K562 (cell line): Measurements from ENCODE around the gene MAP2K7. TPM values are rescaled to one million over a fixed set of nuclear protein-coding genes. Genes with fewer than 3 reads are reported as not detected.

ENCODE experiments used
- ATAC-seq: fragments of 200-7000 bp; cut with Tn5 transposase; 3 replicates; pipeline ENCODE4 v1.9.1; 2020; ENCODE audit warnings: moderate library complexity
- BruUV-seq: library from RNA; stranded (reverse); fragments of 400-500 nt; replicated peaks from 2 replicates; lab custom pipeline; 2021; lab: Mats Ljungman, UMichigan
- CTCF ChIA-PET: fragments of 300-600 bp; formaldehyde crosslinking; extraction: SDS; loops from one replicate; lab custom pipeline; 2021; ENCODE audit warnings: low intra/inter-chr PET ratio; lab: Yijun Ruan, JAX
- POLR2A ChIA-PET: fragments of 300-600, 350-650 bp; sonication (Branson Sonifier 250); formaldehyde crosslinking; extraction: SDS; loops from one replicate; lab custom pipeline; 2021; ENCODE audit warnings: antibody characterized with exemption, inconsistent platforms; lab: Yijun Ruan, JAX
- DNase-seq, 4 experiments: peaks; one replicate each; pipeline versions ENCODE4 v3.0.0 to v3.0.0-alpha.2; 2011 to 2018; ENCODE audit warnings: low spot score in 3 of 4, mixed read lengths in 3 of 4; ENCODE audit errors: extremely low read depth in 1 of 4
- FAIRE-seq: peaks from 2 replicates; lab custom pipeline; 2011; peaks lifted over from hg19 to GRCh38; lab: Jason Lieb, UNC
- H2AFZ ChIP-seq: 2 replicates; pipeline ENCODE4 v1.6.0; 2011; ENCODE audit warnings: low read depth, low read length, control low read depth, inconsistent platforms
- H3K27ac ChIP-seq: fragments of 200-600 bp; 3 replicates; pipeline ENCODE4 v1.8.0; 2011; ENCODE audit warnings: low read depth, mild to moderate bottlenecking, control low read depth, inconsistent platforms, low read length, moderate library complexity, mixed read lengths; ENCODE audit errors: extremely low read depth
- H3K27me3 ChIP-seq, 2 experiments: fragments of 300-600 bp in 1 of 2; 2 replicates in 1 of 2; 3 replicates in 1 of 2; pipeline versions ENCODE4 v1.6.0 to v1.8.0; 2011; ENCODE audit warnings: inconsistent platforms in 2 of 2, low read length in 2 of 2, mild to moderate bottlenecking in 1 of 2, mixed read lengths in 1 of 2, moderate library complexity in 1 of 2; ENCODE audit not compliant: control insufficient read depth in 2 of 2, insufficient read depth in 2 of 2
- H3K36me3 ChIP-seq: fragments of 300-600 bp; 3 replicates; pipeline ENCODE4 v1.8.0; 2011; ENCODE audit warnings: mild to moderate bottlenecking, low read length, inconsistent platforms; ENCODE audit not compliant: control insufficient read depth, insufficient read depth
- H3K4me1 ChIP-seq, 2 experiments: fragments of 200-600 bp in 1 of 2; replicated peaks in 1 of 2; 2 replicates in 1 of 2; 3 replicates in 1 of 2; pipeline versions ENCODE4 v1.5.1 to v1.8.0; 2011; ENCODE audit warnings: inconsistent platforms in 2 of 2, low read length in 2 of 2, mild to moderate bottlenecking in 1 of 2, mixed read lengths in 1 of 2, moderate library complexity in 1 of 2; ENCODE audit not compliant: control insufficient read depth in 2 of 2, insufficient read depth in 2 of 2
- H3K4me2 ChIP-seq: 2 replicates; pipeline ENCODE4 v1.6.1; 2011; ENCODE audit warnings: low read length, control low read depth, inconsistent platforms, mixed read lengths; ENCODE audit not compliant: insufficient read depth
- H3K4me3 ChIP-seq: fragments of 200-600 bp; sonication (generic), shearing (Covaris generic); 2 replicates; pipeline ENCODE4 v1.5.1; 2016; ENCODE audit warnings: control low read depth, inconsistent platforms
- H3K79me2 ChIP-seq: fragments of 200-600 bp; 3 replicates; pipeline ENCODE4 v1.8.0; 2011; ENCODE audit warnings: low read length, inconsistent platforms; ENCODE audit not compliant: control insufficient read depth, insufficient read depth
- H3K9ac ChIP-seq, 2 experiments: 2 replicates each; pipeline versions ENCODE4 v1.6.0 to v1.6.1; 2011; ENCODE audit warnings: low read depth in 2 of 2, low read length in 2 of 2, control low read depth in 1 of 2, inconsistent platforms in 1 of 2, mild to moderate bottlenecking in 1 of 2, mixed read lengths in 1 of 2; ENCODE audit not compliant: insufficient read depth in 1 of 2
- H3K9me1 ChIP-seq: one replicate; pipeline ENCODE4 v1.6.0; 2011; ENCODE audit warnings: inconsistent platforms, mild to moderate bottlenecking, low read length, moderate library complexity; ENCODE audit not compliant: control insufficient read depth, insufficient read depth
- H3K9me3 ChIP-seq: replicated peaks from 2 replicates; pipeline ENCODE4 v1.5.1; 2011; ENCODE audit warnings: low read depth, low read length, inconsistent platforms; ENCODE audit not compliant: control insufficient read depth, insufficient read depth
- H4K20me1 ChIP-seq: replicated peaks from 2 replicates; pipeline ENCODE4 v1.6.1; 2011; ENCODE audit warnings: low read length, inconsistent platforms, mixed read lengths; ENCODE audit not compliant: control insufficient read depth, insufficient read depth
- BHLHE40 ChIP-seq: IDR thresholded peaks from 2 replicates; pipeline ENCODE4 v1.6.1; 2011; ENCODE audit warnings: low read length, improper control_type of control experiment
- BRD4 ChIP-seq: fragments of 200-600 bp; sonication (generic); IDR thresholded peaks from 2 replicates; pipeline ENCODE4 v1.6.1; 2017; ENCODE audit warnings: inconsistent platforms
- HDAC2 ChIP-seq: fragments of 450-650 bp; IDR thresholded peaks from 2 replicates; pipeline ENCODE4 v1.6.1; 2016; ENCODE audit warnings: mild to moderate bottlenecking
- HNRNPLL ChIP-seq: fragments of 200-400 bp; formaldehyde crosslinking; IDR thresholded peaks from 2 replicates; pipeline ENCODE4 v1.6.1; 2017; ENCODE audit warnings: low read length, low read depth, mild to moderate bottlenecking; ENCODE audit not compliant: poor library complexity, severe bottlenecking
- MAZ ChIP-seq, 2 experiments: fragments of 450-650 bp in 1 of 2; sonication (generic) in 1 of 2; formaldehyde crosslinking; IDR thresholded peaks in 1 of 2; conservative IDR thresholded peaks in 1 of 2; 2 replicates each; pipeline versions ENCODE4 v1.4.0 to v1.5.0; 2020; ENCODE audit warnings: mild to moderate bottlenecking in 1 of 2, missing genetic modification reagents in 1 of 2
- RBM14 ChIP-seq: fragments of 200-400 bp; formaldehyde crosslinking; IDR thresholded peaks from 2 replicates; pipeline ENCODE4 v1.6.1; 2018; ENCODE audit warnings: low read depth, mild to moderate bottlenecking, low read length, moderate library complexity, borderline replicate concordance; ENCODE audit not compliant: insufficient read depth
- RFX7 ChIP-seq: fragments of 250-450 bp; sonication (Bioruptor Pico); IDR thresholded peaks from 2 replicates; pipeline ENCODE4 v1.5.1; 2021; ENCODE audit warnings: mild to moderate bottlenecking
- TSC22D4 ChIP-seq: fragments of 450-650 bp; IDR thresholded peaks from 2 replicates; pipeline ENCODE4 v1.6.1; 2016; ENCODE audit warnings: missing genetic modification characterization, missing biosample characterization, control low read depth
- ZNF764 ChIP-seq: fragments of 250-450 bp; sonication (Bioruptor Pico); IDR thresholded peaks from 2 replicates; pipeline ENCODE4 v1.4.0; 2020; ENCODE audit warnings: low read depth, mild to moderate bottlenecking, moderate library complexity
- WGBS: fragments of 100-300 bp; shearing (Covaris generic); methylation state at CpG from one replicate; pipeline ENCODE4 v1.1.6; 2016; ENCODE audit warnings: low coverage, mixed read lengths; ENCODE audit not compliant: insufficient coverage; ENCODE audit errors: missing lambda C conversion rate; 5-methylcytosine and 5-hydroxymethylcytosine counted together
- in situ Hi-C: fragments of 300-500 bp; cut with MboI; formaldehyde crosslinking; loops from 4 replicates; pipeline ENCODE4 v1.15.0; 2018; ENCODE audit warnings: inconsistent platforms, mixed read lengths
- intact Hi-C: fragments of 100-400 bp; cut with micrococcal nuclease; formaldehyde crosslinking; loops from 2 replicates; pipeline ENCODE4 v1.14.2; 2022
- polyA plus RNA-seq, 8 experiments: library from polyadenylated mRNA; depleted of rRNA in 4 of 8; stranded (reverse) in 5 of 8; unstranded in 3 of 8; fragments of >200 nt; fragmentation: Nextera tagmentation in 2 of 8; fragmentation: Illumina TruSeq in 1 of 8; extraction: Ambion mirVana in 2 of 8; extraction: Trizol in 1 of 8; gene quantifications; 2 replicates each; pipeline versions ENCODE4 v1.2.1 to v1.2.3, GENCODE V29; 2011 to 2014; ENCODE audit warnings: inconsistent platforms in 1 of 8, missing spikeins in 1 of 8
- total RNA-seq, 7 experiments: library from RNA; depleted of rRNA in 6 of 7; stranded (reverse); fragments of >200 nt in 6 of 7; fragmentation: Illumina TruSeq in 2 of 7; extraction: Trizol in 2 of 7; gene quantifications; 2 replicates each; pipeline versions ENCODE4 v1.2.1 to v1.2.3, GENCODE V29; 2011 to 2021; ENCODE audit warnings: low replicate concordance in 1 of 7
- TF ChIP-seq, protein P1 (sequence below): fragments of 450-650 bp; IDR thresholded peaks from 2 replicates; pipeline ENCODE4 v1.6.1; 2017; ENCODE audit warnings: antibody characterized with exemption, mild to moderate bottlenecking
- TF ChIP-seq, protein P2 (sequence below): fragments of 250-450 bp; sonication (Bioruptor Pico); IDR thresholded peaks from 2 replicates; pipeline ENCODE4 v1.8.0; 2021; ENCODE audit warnings: moderate library complexity, mild to moderate bottlenecking, inconsistent platforms
- TF ChIP-seq, protein P3 (sequence below), 2 experiments: fragments of 450-650 bp in 1 of 2; sonication (generic) in 1 of 2; formaldehyde crosslinking; conservative IDR thresholded peaks; 2 replicates each; pipeline versions ENCODE4 v1.4.0 to v1.8.1; 2020 to 2022; ENCODE audit warnings: mild to moderate bottlenecking in 1 of 2, missing genetic modification reagents in 1 of 2

MAP2K7 gene
- total and polyA plus RNA-seq, 9 of the 15 experiments (the other 6 are each of a cell fraction or from before 2014, with no cell fraction given): 0.51 to 45.8 (median 14.1) TPM

DNA sequence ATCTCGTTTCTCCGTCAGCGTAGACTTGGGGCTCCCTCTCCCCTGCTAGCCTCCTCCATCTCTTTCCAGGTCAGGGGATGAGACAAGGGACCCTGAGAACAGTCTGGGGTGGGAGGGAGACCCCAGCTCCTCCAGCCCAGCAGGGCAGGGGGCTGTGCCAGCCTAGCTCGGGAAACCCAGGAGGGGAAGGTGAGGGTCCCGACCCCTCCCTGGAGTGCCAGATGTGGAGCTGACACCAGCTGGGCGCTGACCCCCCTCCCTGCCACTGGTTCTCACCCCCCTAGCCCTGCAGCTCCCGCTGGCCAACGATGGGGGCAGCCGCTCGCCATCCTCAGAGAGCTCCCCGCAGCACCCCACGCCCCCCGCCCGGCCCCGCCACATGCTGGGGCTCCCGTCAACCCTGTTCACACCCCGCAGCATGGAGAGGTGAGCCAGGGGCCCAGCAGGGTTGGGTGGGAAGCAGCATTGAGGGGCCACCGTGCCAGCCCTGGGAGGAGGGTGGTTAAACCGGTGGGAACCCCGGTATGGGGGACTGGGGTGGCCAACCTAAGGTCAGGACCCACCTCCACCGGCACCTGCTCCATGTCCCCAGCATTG is 5.9 kb downstream of the MAP2K7 start:
- peaks cover 7 to 92% of the 10 kb centered on the region in 2 experiments; a peak in 4 of 5 replicates for H3K4me1 ChIP-seq

More for the DNA sequence above, 5.9 kb downstream of the MAP2K7 start:
- Histone ChIP-seq H3K4me2 (no peak overlapping the region), H3K4me3 (no peak overlapping the region), H3K36me3 (peaks cover 61% of the 10 kb centered on the region; the same call in 2 of the 3 replicates)
- TF ChIP-seq, protein P1, sequence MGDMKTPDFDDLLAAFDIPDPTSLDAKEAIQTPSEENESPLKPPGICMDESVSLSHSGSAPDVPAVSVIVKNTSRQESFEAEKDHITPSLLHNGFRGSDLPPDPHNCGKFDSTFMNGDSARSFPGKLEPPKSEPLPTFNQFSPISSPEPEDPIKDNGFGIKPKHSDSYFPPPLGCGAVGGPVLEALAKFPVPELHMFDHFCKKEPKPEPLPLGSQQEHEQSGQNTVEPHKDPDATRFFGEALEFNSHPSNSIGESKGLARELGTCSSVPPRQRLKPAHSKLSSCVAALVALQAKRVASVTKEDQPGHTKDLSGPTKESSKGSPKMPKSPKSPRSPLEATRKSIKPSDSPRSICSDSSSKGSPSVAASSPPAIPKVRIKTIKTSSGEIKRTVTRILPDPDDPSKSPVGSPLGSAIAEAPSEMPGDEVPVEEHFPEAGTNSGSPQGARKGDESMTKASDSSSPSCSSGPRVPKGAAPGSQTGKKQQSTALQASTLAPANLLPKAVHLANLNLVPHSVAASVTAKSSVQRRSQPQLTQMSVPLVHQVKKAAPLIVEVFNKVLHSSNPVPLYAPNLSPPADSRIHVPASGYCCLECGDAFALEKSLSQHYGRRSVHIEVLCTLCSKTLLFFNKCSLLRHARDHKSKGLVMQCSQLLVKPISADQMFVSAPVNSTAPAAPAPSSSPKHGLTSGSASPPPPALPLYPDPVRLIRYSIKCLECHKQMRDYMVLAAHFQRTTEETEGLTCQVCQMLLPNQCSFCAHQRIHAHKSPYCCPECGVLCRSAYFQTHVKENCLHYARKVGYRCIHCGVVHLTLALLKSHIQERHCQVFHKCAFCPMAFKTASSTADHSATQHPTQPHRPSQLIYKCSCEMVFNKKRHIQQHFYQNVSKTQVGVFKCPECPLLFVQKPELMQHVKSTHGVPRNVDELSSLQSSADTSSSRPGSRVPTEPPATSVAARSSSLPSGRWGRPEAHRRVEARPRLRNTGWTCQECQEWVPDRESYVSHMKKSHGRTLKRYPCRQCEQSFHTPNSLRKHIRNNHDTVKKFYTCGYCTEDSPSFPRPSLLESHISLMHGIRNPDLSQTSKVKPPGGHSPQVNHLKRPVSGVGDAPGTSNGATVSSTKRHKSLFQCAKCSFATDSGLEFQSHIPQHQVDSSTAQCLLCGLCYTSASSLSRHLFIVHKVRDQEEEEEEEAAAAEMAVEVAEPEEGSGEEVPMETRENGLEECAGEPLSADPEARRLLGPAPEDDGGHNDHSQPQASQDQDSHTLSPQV: no peak
- TF ChIP-seq RFX7 (no peak), TSC22D4 (tag) (no peak), BHLHE40 (no peak), BRD4 (no peak), MAZ (CRISPR knock-in tag; conservative IDR thresholded peaks at IDR 0.05 in 1 of 2, IDR thresholded peaks at IDR 0.05 in 1 of 2) (no peak), RBM14 (no peak), ZNF764 (no peak), HNRNPLL (no peak), HDAC2 (no peak)
- TF ChIP-seq, protein P2, sequence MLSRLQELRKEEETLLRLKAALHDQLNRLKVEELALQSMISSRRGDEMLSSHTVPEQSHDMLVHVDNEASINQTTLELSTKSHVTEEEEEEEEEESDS: no peak
- TF ChIP-seq, protein P3, sequence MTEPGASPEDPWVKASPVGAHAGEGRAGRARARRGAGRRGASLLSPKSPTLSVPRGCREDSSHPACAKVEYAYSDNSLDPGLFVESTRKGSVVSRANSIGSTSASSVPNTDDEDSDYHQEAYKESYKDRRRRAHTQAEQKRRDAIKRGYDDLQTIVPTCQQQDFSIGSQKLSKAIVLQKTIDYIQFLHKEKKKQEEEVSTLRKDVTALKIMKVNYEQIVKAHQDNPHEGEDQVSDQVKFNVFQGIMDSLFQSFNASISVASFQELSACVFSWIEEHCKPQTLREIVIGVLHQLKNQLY (CRISPR knock-in tag; conservative IDR thresholded peaks at IDR 0.05): no peak
- TF ChIP-seq, all 486 proteins: peak for 0
- H3K27me3 ChIP-seq: no peaks in the 10 kb centered on the region
- H4K20me1 ChIP-seq: no peaks in the 10 kb centered on the region
- intact Hi-C loops (no loop called here), in situ Hi-C loops (no loop called here)
- CTCF ChIA-PET: no interaction called here
- 97% methylated on average over 5 of the region's 21 CpGs for WGBS
- ATAC-seq (no peak), DNase-seq (no peak), FAIRE-seq (no peak)
- peaks cover 6% of the 10 kb centered on the region for H3K9me1 ChIP-seq
- BruUV-seq: no TSS peak
- H3K9me3 ChIP-seq: no peaks in the 10 kb centered on the region
- H3K79me2 ChIP-seq: peaks cover 38% of the 10 kb centered on the region
- POLR2A ChIA-PET: interaction anchor here (0.6 kb wide), 1 partner anchor 40 kb away, joined by 3 read pairs; no protein-coding TSS in a partner anchor
- H2AFZ ChIP-seq: no peak overlapping the region
- no peak overlapping the region for H3K27ac ChIP-seq
- H3K9ac ChIP-seq: peak overlapping the region in 1 of 2 experiments; percentile 2; a peak in 1 of 4 replicates
